Activated naive CD8-positive, alpha-beta T cell (primary cell): ENCODE results near the gene FBXL12.
A peak's percentile ranks its signal among the peaks of the same experiment; 100 is the strongest.
"Not testable (repeated sequence)": the region's sequence is repeated elsewhere in the genome, so short reads cannot be mapped to it uniquely, and the experiment has no call there.

Experiments used
- H3K27ac Mint-ChIP-seq: one replicate; pipeline ENCODE4 v1.8.0; 2021; ENCODE audit warnings: mixed read lengths
- H3K27me3 Mint-ChIP-seq: one replicate; pipeline ENCODE4 v1.8.0; 2021; ENCODE audit warnings: mixed read lengths
- H3K36me3 Mint-ChIP-seq: one replicate; pipeline ENCODE4 v1.8.0; 2021; ENCODE audit warnings: mixed read lengths
- H3K4me1 Mint-ChIP-seq: one replicate; pipeline ENCODE4 v1.8.0; 2021; ENCODE audit warnings: low read depth, mixed read lengths
- H3K4me3 Mint-ChIP-seq: one replicate; pipeline ENCODE4 v1.8.0; 2021; ENCODE audit warnings: mild to moderate bottlenecking, mixed read lengths
- H3K9me3 Mint-ChIP-seq: one replicate; pipeline ENCODE4 v1.8.0; 2021; ENCODE audit warnings: low read depth, mixed read lengths

The FBXL12 gene

GRCh38 chr19:9823816-9824215 lies 4.9 kb upstream of the FBXL12 start:
- H3K36me3 Mint-ChIP-seq = no peaks in the 10 kb centered on the region
- H3K27ac Mint-ChIP-seq = no peak overlapping the region
- H3K4me3 Mint-ChIP-seq = no peak overlapping the region
- no peaks in the 10 kb centered on the region for H3K27me3 Mint-ChIP-seq
- H3K4me1 Mint-ChIP-seq = peaks cover 27% of the 10 kb centered on the region
- no peaks in the 10 kb centered on the region for H3K9me3 Mint-ChIP-seq

DNA sequence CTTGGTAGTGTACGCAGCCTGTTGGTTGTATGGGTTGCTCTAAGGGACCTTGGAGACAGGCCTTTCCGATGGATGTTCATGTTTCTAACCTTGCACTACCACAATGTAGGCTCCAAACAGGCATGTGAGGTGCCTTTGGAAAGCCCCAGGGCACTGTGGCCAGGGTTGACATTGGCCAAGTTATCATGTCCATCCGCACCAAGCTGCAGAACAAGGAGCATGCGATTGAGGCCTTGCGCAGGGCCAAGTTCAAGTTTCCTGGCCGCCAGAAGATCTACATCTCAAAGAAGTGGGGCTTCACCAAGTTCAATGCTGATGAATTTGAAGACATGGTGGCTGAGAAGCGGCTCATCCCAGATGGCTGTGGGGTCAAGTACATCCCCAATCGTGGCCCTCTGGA lies 1.2 kb upstream of the FBXL12 start:
- H3K36me3 Mint-ChIP-seq, H3K27me3 Mint-ChIP-seq, H3K27ac Mint-ChIP-seq, H3K9me3 Mint-ChIP-seq: not testable (repeated sequence)
- peak overlapping the region; percentile 89 for H3K4me3 Mint-ChIP-seq
- H3K4me1 Mint-ChIP-seq = peaks cover 24% of the 10 kb centered on the region

DNA sequence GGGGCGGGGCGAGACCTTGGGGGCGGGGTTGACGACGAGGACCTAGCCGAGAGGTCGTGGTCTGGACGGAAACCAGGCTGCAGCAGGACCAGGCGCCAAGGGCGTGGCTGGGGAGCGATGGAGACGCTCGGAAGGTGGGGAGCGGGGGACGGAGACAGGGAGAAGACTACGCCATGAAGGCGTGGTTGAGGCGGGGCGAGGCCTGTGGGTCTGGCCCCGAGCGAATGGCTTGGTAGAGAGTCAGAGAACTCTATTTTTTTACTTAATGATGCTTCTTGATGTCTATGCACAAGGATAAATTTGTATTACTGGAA lies 674 bp upstream of the FBXL12 start:
- Mint-ChIP-seq H3K36me3 (peaks cover 8% of the 10 kb centered on the region), H3K9me3 (no peaks in the 10 kb centered on the region), H3K27me3 (no peaks in the 10 kb centered on the region), H3K4me1 (peaks cover 26% of the 10 kb centered on the region), H3K4me3 (peak overlapping the region; percentile 89), H3K27ac (peak overlapping the region; percentile 83)

DNA sequence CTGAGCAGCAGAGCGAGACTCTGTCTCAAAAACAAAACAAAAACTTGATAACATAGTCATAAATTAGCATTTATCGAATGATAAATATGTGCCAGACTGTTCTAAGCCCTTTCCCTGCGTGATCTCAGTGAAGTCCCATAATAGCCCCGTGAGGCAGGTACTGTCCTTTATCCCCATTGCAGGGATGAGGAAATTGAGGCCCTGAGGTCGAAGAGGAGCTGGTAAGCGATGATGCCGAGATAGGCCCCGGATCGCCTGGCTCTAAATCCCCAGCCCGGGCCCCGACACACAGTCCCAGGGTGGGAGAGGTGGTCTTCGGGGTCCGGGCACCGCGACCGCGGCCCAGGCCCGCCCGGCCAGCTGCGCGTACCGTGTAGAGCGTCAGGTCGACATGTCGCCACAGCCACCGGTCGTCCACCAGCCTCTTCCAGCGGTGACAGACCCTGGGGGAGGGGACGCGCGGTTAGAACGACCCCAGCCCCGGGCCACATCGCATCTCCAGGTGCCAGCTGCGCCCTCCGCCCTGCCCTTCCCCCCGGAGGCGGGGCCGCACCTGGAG lies 625 bp downstream of the FBXL12 start:
- Mint-ChIP-seq H3K9me3 (no peaks in the 10 kb centered on the region), H3K4me3 (peak overlapping the region; percentile 89), H3K27me3 (no peaks in the 10 kb centered on the region), H3K36me3 (peaks cover 11% of the 10 kb centered on the region), H3K4me1 (peaks cover 28% of the 10 kb centered on the region), H3K27ac (peak overlapping the region; percentile 83)

DNA sequence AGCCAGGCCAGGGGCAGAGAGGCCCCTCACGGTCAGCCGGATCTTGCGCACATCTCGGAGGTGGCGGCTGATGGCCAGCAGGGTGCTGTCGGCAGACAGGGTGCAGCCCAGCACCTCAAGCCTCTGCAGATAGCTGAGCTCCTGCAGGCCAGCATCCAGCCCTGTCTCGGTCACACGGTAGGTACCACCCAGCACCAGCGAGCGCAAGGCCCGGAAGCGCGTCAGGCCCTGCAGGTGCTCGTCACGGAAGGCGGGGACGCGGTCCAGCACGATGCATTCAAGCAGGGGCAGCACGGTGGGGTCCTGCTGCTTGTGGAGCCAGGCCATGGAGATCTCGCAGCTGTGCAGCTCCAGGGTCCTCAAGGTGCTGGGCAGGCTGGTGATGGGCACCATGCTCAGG lies 7.7 kb downstream of the FBXL12 start:
- Mint-ChIP-seq H3K4me3 (no peak overlapping the region), H3K9me3 (no peaks in the 10 kb centered on the region), H3K4me1 (peaks cover 35% of the 10 kb centered on the region), H3K27me3 (no peaks in the 10 kb centered on the region), H3K36me3 (peaks cover 13% of the 10 kb centered on the region), H3K27ac (no peak overlapping the region)

GRCh38 chr19:9808855-9809824 lies 9.7 kb downstream of the FBXL12 start:
- Mint-ChIP-seq H3K9me3 (no peaks in the 10 kb centered on the region), H3K36me3 (peaks cover 9% of the 10 kb centered on the region), H3K4me1 (peaks cover 37% of the 10 kb centered on the region), H3K4me3 (peak overlapping the region; percentile 52), H3K27ac (peak overlapping the region; percentile 94), H3K27me3 (no peaks in the 10 kb centered on the region)

DNA sequence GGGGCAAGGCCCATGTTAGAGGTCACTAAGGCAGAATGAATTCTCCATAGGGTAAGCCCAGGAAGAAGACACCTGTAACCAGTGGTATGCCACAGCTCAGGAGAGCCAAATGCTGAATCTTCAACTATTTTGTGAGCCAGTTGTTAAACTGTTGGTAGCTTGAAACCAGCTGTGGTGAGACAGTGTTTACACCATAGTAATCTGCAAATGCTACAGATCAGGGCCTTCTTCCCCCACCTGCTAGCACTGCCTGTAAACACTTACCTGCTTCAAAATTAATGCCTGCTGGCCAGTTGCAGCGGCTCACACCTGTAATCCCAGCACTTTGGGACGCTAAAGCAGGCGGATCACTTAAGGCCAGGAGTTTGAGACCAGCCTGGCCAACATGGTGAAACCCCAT lies 12.1 kb downstream of the FBXL12 start:
- Mint-ChIP-seq H3K4me1 (peaks cover 34% of the 10 kb centered on the region), H3K4me3 (no peak overlapping the region), H3K9me3 (no peaks in the 10 kb centered on the region), H3K27ac (peak overlapping the region; percentile 81), H3K27me3 (no peaks in the 10 kb centered on the region), H3K36me3 (peaks cover 6% of the 10 kb centered on the region)

GRCh38 chr19:9801976-9802375 lies 16.9 kb downstream of the FBXL12 start:
- no peak overlapping the region for H3K27ac Mint-ChIP-seq
- no peaks in the 10 kb centered on the region for H3K9me3 Mint-ChIP-seq
- no peaks in the 10 kb centered on the region for H3K36me3 Mint-ChIP-seq
- H3K27me3 Mint-ChIP-seq = no peaks in the 10 kb centered on the region
- H3K4me1 Mint-ChIP-seq = peaks cover 22% of the 10 kb centered on the region
- no peak overlapping the region for H3K4me3 Mint-ChIP-seq

- no peaks in the 10 kb centered on the region for H3K9me3 Mint-ChIP-seq
- H3K27ac Mint-ChIP-seq = peak overlapping the region; percentile 3
- no peaks in the 10 kb centered on the region for H3K36me3 Mint-ChIP-seq
- no peaks in the 10 kb centered on the region for H3K27me3 Mint-ChIP-seq
- H3K4me1 Mint-ChIP-seq = peaks cover 22% of the 10 kb centered on the region
- no peak overlapping the region for H3K4me3 Mint-ChIP-seq
These were observed 19.7 kb downstream of the FBXL12 start for GRCh38 chr19:9799162-9799561.

- H3K4me1 Mint-ChIP-seq = peaks cover 25% of the 10 kb centered on the region
These were observed 21.0 kb downstream of the FBXL12 start for GRCh38 chr19:9797871-9798270.

DNA sequence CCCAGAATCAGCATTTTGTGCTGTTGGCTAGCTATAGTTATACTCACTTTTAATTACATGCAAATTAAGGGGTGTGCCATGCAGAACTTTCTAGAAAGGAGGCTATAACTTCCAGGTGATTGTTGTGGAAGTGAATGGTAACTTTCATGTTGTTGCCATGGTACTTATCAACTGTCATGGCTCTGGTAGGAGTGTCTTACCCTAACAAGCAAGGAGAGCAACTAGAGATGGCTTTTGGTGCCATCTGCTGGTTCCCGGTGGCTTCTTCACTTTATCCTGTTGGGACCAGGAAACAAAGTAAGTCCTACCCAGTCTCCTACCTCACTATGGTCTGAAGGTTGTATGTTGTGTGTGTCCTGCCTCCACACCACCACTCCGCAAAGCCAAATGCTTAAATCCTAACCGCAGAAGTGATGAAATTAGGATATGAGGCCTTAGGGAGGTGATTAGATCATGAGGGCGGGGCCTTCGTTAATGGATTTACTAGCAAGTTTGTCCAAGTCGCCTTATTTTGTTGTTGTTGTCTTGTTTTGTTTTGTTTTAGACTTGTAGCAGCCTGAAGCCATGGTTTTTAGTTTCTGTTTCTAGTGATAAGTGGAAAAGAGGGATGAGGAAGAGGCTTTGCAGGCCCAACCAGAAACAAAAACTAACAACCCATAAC lies 22.6 kb downstream of the FBXL12 start:
- Mint-ChIP-seq H3K27me3 (no peaks in the 10 kb centered on the region), H3K36me3 (no peaks in the 10 kb centered on the region), H3K4me3 (peak overlapping the region; percentile 20), H3K27ac (peak overlapping the region; percentile 11), H3K4me1 (peaks cover 29% of the 10 kb centered on the region), H3K9me3 (peaks cover 4% of the 10 kb centered on the region)

More at GRCh38 chr19:9797871-9798270, 21.0 kb downstream of the FBXL12 start:
- Mint-ChIP-seq H3K9me3 (peaks cover 4% of the 10 kb centered on the region), H3K36me3 (no peaks in the 10 kb centered on the region), H3K27me3 (no peaks in the 10 kb centered on the region), H3K4me3 (no peak overlapping the region), H3K27ac (no peak overlapping the region)

GRCh38 chr19:9793071-9793591 lies 25.7 kb downstream of the FBXL12 start:
- peak overlapping the region; percentile 91 for H3K4me3 Mint-ChIP-seq
- H3K36me3 Mint-ChIP-seq = no peaks in the 10 kb centered on the region
- H3K27me3 Mint-ChIP-seq = no peaks in the 10 kb centered on the region
- peak overlapping the region; percentile 85 for H3K27ac Mint-ChIP-seq
- peaks cover 25% of the 10 kb centered on the region for H3K4me1 Mint-ChIP-seq
- peaks cover 4% of the 10 kb centered on the region for H3K9me3 Mint-ChIP-seq

DNA sequence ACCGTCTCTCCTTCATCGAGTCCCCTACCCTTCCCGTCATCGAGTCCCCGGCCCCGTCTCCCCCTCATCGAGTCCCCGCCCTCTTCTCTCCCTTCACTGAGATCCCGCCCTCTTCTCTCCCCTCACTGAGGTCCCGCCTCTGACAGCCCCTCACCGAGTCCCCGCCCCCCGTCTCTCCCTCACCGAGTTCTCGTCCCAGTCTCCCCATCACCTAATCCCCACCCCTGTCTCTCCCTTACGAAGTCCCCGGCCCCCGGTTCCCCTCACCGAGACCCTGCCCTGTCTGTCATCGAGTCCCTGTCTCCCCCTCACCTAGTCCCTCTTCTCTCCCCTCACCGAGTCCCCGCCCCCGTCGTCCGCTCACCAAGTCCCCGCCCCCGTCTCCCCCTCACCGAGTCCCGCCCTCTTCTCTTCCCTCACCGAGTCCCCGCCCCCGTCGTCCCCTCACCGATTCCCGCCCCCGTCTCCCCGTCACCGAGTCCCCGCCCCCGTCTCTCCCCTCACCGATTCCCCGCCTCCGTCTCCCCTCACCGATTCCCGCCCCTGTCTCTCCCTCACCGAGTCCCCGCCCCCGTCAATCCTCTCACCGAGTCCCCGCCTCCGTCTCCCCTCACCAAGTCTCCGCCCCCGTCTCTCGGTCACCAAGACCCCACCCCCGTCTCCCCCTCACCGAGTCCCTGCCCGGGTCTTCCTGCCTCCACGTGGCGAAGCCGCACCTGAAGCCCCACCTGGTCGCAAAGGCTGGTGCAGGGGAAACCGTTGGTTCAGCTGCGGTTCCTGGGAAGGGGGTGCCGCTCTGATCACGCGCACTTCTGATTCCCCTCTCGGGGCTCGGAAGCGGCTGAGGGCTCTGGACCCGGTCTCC lies 26.4 kb downstream of the FBXL12 start:
- Mint-ChIP-seq H3K4me3 (peak overlapping the region; percentile 91), H3K9me3 (peaks cover 4% of the 10 kb centered on the region), H3K36me3 (no peaks in the 10 kb centered on the region), H3K27ac (peak overlapping the region; percentile 81), H3K27me3 (no peaks in the 10 kb centered on the region), H3K4me1 (peaks cover 23% of the 10 kb centered on the region)

GRCh38 chr19:9791552-9792205 lies 27.2 kb downstream of the FBXL12 start:
- Mint-ChIP-seq H3K27ac (peak overlapping the region; percentile 86), H3K4me3 (peak overlapping the region; percentile 91), H3K27me3 (no peaks in the 10 kb centered on the region), H3K4me1 (peaks cover 24% of the 10 kb centered on the region), H3K36me3 (no peaks in the 10 kb centered on the region), H3K9me3 (peaks cover 4% of the 10 kb centered on the region)
